Measurements from ENCODE around the gene PPFIBP1.

- TF ChIP-seq CTCF (IDR thresholded peaks at IDR 0.05) (no peak), POLR2AphosphoS5 (IDR thresholded peaks at IDR 0.05) (no peak)
Measured at GRCh38 chr12:27637524-27637923, 113.5 kb downstream of the PPFIBP1 start.

All from upper lobe of left lung (tissue), 4 donors.